ENCODE results near the gene VAPA.

The VAPA gene

GRCh38 chr18:9946831-9947230 is 33.0 kb downstream of the VAPA start:
- H3K27ac ChIP-seq, result no peak overlapping the region
- TF ChIP-seq ZFX (IDR thresholded peaks at IDR 0.05; ENCODE audit: borderline replicate concordance) (no peak), CTCF (IDR thresholded peaks at IDR 0.05) (no peak)

GRCh38 chr18:9947248-9947647 is 33.4 kb downstream of the VAPA start:
- TF ChIP-seq ZFX (IDR thresholded peaks at IDR 0.05; ENCODE audit: borderline replicate concordance), result no peak
- no peak for TF ChIP-seq CTCF (IDR thresholded peaks at IDR 0.05)
- no peak overlapping the region for H3K27ac ChIP-seq

GRCh38 chr18:9949315-9949714 is 35.5 kb downstream of the VAPA start:
- TF ChIP-seq ZFX (IDR thresholded peaks at IDR 0.05; ENCODE audit: borderline replicate concordance) (no peak), CTCF (IDR thresholded peaks at IDR 0.05) (no peak)
- no peak overlapping the region for H3K27ac ChIP-seq

- TF ChIP-seq CTCF (IDR thresholded peaks at IDR 0.05), result no peak
- TF ChIP-seq ZFX (IDR thresholded peaks at IDR 0.05; ENCODE audit: borderline replicate concordance), result no peak
- H3K27ac ChIP-seq, result no peak overlapping the region
Measured at GRCh38 chr18:9949861-9950260, 36.0 kb downstream of the VAPA start.

GRCh38 chr18:9950289-9951016 is 36.6 kb downstream of the VAPA start:
- TF ChIP-seq CTCF (IDR thresholded peaks at IDR 0.05) (no peak), ZFX (IDR thresholded peaks at IDR 0.05; ENCODE audit: borderline replicate concordance) (no peak)
- H3K27ac ChIP-seq, result no peak overlapping the region

GRCh38 chr18:9951022-9951859 is 37.4 kb downstream of the VAPA start:
- TF ChIP-seq CTCF (IDR thresholded peaks at IDR 0.05), result peak; percentile 70
- TF ChIP-seq ZFX (IDR thresholded peaks at IDR 0.05; ENCODE audit: borderline replicate concordance), result no peak
- H3K27ac ChIP-seq, result no peak overlapping the region

All from 22Rv1 (cell line).